CD1c-positive myeloid dendritic cell (primary cell): ENCODE measurements around the gene AP2A2.

Experiments
- DNase-seq: peaks from one replicate; pipeline ENCODE4 v3.0.0-alpha.2; 2016; ENCODE audit errors: extremely low spot score

Gene AP2A2

GRCh38 chr11:1029051-1029450 lies 103.4 kb downstream of the AP2A2 start:
- no peak for DNase-seq

GRCh38 chr11:1029654-1030053 lies 104.0 kb downstream of the AP2A2 start:
- no peak for DNase-seq

- DNase-seq = no peak
These were observed 104.4 kb downstream of the AP2A2 start for GRCh38 chr11:1030086-1030485.

GRCh38 chr11:1030556-1030955 lies 104.9 kb downstream of the AP2A2 start:
- no peak for DNase-seq

- no peak for DNase-seq
These were observed 105.6 kb downstream of the AP2A2 start for GRCh38 chr11:1031121-1031899.

- no peak for DNase-seq
These were observed 106.7 kb downstream of the AP2A2 start for GRCh38 chr11:1032310-1032891.

GRCh38 chr11:1033016-1033798 lies 107.5 kb downstream of the AP2A2 start:
- DNase-seq = no peak

GRCh38 chr11:1034001-1034400 lies 108.3 kb downstream of the AP2A2 start:
- no peak for DNase-seq

- DNase-seq = no peak
These were observed 109.0 kb downstream of the AP2A2 start for GRCh38 chr11:1034456-1035295.

GRCh38 chr11:1035577-1036283 lies 110.1 kb downstream of the AP2A2 start:
- no peak for DNase-seq

- no peak for DNase-seq
These were observed 110.7 kb downstream of the AP2A2 start, which contains the start of gene MUC6 for GRCh38 chr11:1036303-1036923. TSS of gene MUC6 (minus strand) at chr11:1036718. CDS start at chr11:1036655, 63 bp downstream.

GRCh38 chr11:1036931-1037330 lies 111.3 kb downstream of the AP2A2 start:
- DNase-seq = no peak

- no peak for DNase-seq
These were observed 111.9 kb downstream of the AP2A2 start for GRCh38 chr11:1037506-1038055.

- DNase-seq = no peak
These were observed 112.7 kb downstream of the AP2A2 start for GRCh38 chr11:1038361-1038760.

- no peak for DNase-seq
These were observed 113.3 kb downstream of the AP2A2 start for GRCh38 chr11:1038921-1039320.

- DNase-seq = no peak
These were observed 114.1 kb downstream of the AP2A2 start for GRCh38 chr11:1039481-1040427.

- DNase-seq = no peak
These were observed 114.9 kb downstream of the AP2A2 start for GRCh38 chr11:1040428-1041148.

- DNase-seq = no peak
These were observed 115.4 kb downstream of the AP2A2 start for GRCh38 chr11:1041149-1041467.

- no peak for DNase-seq
These were observed 115.8 kb downstream of the AP2A2 start for GRCh38 chr11:1041471-1041870.
